Mucosa of gallbladder (tissue), 1 donor: ENCODE measurements around the gene SYNE1. TPM values are rescaled to one million over a fixed set of nuclear protein-coding genes. Genes with fewer than 3 reads are reported as not detected.
A peak's percentile ranks its signal among the peaks of the same experiment; 100 is the strongest.
"Not testable (repeated sequence)": the region's sequence is repeated elsewhere in the genome, so short reads cannot be mapped to it uniquely, and the experiment has no call there.

Experiments
- DNase-seq: peaks from one replicate; pipeline ENCODE4 v3.0.0-alpha.2; 2020; ENCODE audit warnings: low spot score
- total RNA-seq: library from RNA; stranded (reverse); gene quantifications from one replicate; pipeline ENCODE4 v1.2.1, GENCODE V29; 2021
- donor health status: DM: no; HTN: no; CAD: no.

The SYNE1 gene, protein sequence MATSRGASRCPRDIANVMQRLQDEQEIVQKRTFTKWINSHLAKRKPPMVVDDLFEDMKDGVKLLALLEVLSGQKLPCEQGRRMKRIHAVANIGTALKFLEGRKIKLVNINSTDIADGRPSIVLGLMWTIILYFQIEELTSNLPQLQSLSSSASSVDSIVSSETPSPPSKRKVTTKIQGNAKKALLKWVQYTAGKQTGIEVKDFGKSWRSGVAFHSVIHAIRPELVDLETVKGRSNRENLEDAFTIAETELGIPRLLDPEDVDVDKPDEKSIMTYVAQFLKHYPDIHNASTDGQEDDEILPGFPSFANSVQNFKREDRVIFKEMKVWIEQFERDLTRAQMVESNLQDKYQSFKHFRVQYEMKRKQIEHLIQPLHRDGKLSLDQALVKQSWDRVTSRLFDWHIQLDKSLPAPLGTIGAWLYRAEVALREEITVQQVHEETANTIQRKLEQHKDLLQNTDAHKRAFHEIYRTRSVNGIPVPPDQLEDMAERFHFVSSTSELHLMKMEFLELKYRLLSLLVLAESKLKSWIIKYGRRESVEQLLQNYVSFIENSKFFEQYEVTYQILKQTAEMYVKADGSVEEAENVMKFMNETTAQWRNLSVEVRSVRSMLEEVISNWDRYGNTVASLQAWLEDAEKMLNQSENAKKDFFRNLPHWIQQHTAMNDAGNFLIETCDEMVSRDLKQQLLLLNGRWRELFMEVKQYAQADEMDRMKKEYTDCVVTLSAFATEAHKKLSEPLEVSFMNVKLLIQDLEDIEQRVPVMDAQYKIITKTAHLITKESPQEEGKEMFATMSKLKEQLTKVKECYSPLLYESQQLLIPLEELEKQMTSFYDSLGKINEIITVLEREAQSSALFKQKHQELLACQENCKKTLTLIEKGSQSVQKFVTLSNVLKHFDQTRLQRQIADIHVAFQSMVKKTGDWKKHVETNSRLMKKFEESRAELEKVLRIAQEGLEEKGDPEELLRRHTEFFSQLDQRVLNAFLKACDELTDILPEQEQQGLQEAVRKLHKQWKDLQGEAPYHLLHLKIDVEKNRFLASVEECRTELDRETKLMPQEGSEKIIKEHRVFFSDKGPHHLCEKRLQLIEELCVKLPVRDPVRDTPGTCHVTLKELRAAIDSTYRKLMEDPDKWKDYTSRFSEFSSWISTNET (N-terminal part only)
- total RNA-seq = 65.6 TPM

GRCh38 chr6:152637296-152638047 is at the start of gene SYNE1:
SYNE1 (minus strand) TSS chr6:152637362; CDS start chr6:152628331, 9,031 bp downstream.
- no peak for DNase-seq

DNA sequence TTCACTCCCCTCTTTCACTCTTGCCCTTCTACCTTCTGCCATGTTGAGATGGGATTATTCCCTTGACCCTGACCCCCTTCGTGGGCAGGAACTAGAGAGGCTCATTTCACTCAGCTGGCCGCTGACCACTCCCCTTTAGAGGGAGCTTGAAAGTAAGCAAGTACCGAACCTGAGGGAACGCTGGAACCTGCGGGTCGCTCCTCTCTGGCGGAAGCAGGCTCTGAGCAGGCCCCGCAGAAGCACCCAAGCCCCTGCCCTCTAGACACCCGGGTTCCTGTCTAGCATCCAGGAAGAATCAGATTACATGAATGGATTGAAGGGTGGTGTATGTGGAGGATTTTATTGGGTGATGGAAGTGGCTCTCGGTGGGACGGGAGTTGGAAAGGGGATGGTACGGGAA is 48.7 kb upstream of the SYNE1 start:
- DNase-seq = no peak

GRCh38 chr6:152682935-152683334 is 45.8 kb upstream of the SYNE1 start:
- not testable (repeated sequence) for DNase-seq

GRCh38 chr6:152682141-152682540 is 45.0 kb upstream of the SYNE1 start:
- DNase-seq = no peak

DNA sequence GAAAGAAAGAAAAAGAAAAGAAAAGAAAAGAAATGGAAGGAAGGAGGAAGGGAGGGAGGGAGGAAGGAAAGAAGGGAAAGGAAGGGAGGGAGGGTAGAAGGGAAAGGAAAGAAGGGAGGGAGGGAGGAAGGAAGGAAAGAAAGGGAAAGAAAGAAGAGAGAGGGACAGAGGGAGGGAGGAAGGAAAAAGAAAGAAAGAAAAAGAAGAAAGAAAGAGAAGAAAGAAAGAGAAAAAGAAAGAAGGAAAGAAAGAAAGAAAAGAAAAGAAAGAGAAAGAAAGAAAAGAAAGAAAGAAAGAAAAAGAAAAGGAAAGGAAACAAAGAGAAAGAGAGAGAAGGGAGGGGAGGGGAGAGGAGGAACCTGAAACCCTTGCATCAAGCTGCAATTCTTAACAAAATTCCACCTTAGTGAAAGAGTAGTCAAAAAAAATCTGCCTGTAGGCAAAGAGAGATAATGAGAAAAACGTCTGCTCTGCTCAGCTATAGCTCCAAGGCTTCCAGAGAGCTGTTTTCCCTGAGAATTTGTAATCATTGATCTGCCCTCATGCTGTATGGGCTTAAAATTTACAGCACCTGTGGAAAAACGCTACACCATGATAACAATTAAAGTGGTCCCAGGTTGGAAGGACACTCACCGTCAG is 43.8 kb upstream of the SYNE1 start:
- no peak for DNase-seq

DNA sequence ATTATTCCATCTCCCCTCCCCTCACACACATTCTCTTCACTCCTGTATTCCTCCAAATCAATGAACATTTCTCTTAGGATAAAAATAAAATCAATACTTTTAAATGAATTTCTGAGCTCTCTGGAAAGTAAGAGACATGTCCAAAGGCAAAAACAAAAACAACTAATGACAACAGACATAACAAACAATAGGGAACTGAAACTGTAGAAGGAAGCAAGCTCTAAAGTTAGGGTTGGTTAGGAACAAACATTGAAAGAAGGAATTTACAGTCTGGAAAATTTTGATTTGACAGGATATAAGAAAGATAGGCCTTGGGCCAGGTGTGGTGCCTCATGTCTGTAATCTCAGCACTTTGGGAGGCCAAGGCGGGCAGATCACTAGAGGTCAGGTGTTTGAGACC is 43.0 kb upstream of the SYNE1 start:
- DNase-seq = no peak

GRCh38 chr6:152673236-152673635 is 36.1 kb upstream of the SYNE1 start:
- no peak for DNase-seq

- DNase-seq = no peak
These were observed 34.0 kb upstream of the SYNE1 start for GRCh38 chr6:152671171-152671570.

GRCh38 chr6:152669895-152670294 is 32.7 kb upstream of the SYNE1 start:
- DNase-seq = no peak

DNA sequence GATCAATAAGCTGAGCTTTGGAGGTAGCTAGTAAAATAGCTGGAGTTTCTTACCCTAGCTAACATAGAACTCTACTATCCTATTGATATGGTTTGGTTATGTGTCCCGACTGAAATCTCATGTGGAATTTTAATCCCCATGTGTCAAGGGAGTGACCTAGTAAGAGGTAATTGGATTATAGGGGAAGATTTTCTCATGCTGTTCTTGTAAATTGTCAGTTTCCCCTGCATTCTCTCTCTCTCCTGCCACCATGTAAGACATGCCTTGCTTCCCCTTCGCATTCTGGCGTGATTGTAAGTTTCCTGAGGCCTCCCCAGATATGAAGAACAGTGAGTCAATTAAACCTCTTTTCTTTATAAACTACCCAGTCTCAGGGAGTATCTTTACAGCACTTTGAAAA is 24.6 kb upstream of the SYNE1 start:
- no peak for DNase-seq

- DNase-seq = no peak
These were observed 14.8 kb upstream of the SYNE1 start for GRCh38 chr6:152651986-152652385.

GRCh38 chr6:152648105-152648504 is 10.9 kb upstream of the SYNE1 start:
- DNase-seq = no peak

DNA sequence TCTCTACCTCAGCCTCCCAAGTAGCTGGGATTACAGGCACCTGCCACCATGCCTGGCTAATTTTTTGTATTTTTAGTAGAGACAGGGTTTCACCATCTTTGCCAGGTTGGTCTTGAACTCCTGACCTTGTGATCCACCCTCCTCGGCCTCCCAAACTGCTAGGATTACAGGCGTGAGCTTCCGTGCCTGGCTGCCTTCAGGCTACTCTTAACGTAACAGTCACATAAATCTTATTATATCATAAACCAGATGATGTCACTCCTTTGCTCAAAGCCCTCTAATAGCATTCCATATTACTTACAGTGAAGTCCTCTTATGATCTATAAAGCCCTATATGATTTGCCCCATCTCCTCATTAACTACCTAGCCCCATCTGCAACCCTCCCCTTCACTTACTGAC is 9.6 kb upstream of the SYNE1 start:
- not testable (repeated sequence) for DNase-seq

GRCh38 chr6:152642578-152643375 is 5.6 kb upstream of the SYNE1 start:
- DNase-seq = peak; percentile 45

DNA sequence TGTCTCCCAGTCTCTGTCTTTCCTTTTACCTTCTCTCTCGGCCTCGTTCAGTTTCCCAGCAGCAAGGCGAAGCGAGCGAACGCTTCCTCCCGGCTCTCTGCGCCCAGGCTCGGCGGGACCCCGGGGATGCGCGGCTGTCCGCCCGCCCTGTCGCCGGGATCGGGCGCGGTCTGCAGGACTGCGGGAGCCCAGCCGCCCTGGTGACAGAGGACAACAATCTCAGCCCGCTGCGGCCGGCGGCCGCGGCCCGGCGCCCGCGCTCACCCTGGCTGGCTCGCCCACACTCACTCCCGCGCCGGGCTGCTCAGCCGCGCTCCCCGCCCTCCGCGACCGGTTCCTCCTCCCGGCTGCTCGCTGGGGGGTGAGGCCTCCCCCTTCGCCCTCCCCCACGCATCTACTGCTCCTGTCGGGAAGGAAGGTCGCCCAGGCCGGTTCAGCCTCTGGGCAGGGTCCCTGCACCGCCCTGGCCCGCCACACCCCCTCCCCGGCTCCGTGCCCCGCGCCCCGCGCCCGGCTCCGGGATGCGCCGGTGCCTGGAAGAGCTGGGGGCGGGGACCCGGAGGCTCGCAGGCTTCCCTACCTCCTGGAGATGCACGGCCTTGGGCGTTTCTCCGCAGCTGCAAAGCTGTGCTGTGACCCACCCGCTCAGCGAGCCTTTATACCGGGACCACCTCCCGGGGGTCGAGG is 410 bp downstream of the SYNE1 start:
- no peak for DNase-seq

- no peak for DNase-seq
These were observed 1.0 kb downstream of the SYNE1 start for GRCh38 chr6:152636021-152636608.

- no peak for DNase-seq
These were observed 2.4 kb downstream of the SYNE1 start for GRCh38 chr6:152634773-152635172.

DNA sequence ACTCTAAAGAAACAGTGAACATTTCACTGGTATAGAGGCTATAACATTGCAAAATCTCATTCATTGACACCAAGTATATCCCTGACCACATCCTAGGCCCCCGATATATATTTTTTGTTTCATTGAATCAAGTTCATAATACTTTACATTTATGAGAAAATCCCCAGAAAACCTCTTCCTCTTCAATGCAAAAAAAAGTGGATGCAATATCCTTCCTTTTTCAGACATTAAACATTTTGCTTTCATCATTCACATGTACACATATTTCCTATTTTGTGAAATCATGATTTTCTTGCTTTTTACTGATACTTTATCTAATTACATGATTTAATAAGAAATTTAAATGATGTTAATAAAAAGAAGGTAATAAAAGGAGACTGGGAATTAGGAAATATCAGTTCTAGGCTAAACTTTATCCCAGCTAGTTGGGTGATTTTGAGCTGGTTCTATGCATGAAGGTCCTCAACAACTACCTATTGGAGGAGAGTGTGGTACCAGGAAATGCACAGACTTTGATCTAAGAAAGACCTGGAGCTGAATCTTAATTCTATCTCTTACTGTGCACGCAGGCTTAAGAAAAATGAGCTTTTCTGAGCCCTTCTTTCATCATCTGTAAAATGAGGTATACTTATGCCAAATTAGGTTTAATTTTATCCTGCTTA is 4.9 kb downstream of the SYNE1 start:
- DNase-seq = no peak

DNA sequence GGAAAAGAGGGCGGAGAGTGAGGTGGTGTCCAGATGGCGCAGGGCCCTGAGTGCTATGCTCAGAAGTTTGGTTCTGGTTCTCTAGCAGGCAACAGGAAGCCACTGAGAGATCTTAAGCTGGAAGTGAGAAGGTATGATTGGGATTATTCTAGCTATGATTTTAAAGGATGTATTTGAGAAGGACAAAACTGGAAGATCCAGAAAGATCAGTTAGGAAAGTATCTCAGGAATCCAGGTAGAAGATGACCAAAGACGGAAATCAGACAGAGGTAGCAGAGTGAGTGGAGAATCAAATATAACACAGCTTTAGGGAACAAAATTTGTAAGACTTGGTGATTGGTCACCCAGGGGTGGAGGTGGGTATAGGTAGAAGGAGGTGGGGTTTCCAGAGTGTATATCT is 5.8 kb downstream of the SYNE1 start:
- no peak for DNase-seq
